Measurements from ENCODE around the gene DDX25. TPM values are rescaled to one million over a fixed set of nuclear protein-coding genes. Genes with fewer than 3 reads are reported as not detected.
"Not testable (repeated sequence)": the region's sequence is repeated elsewhere in the genome, so short reads cannot be mapped to it uniquely, and the experiment has no call there.

Gene DDX25
- total RNA-seq, 1 donor, result not detected

- no peak overlapping the region for H3K4me3 ChIP-seq (ENCODE audit: low read depth, low read length)
- no peak for DNase-seq (ENCODE audit: low read depth)
- TF ChIP-seq CTCF (IDR thresholded peaks at IDR 0.05; ENCODE audit: insufficient read depth, low read depth, low read length), result no peak
These were observed 6.0 kb downstream of the DDX25 start for GRCh38 chr11:125910226-125910849.

GRCh38 chr11:125914601-125915000, 10.3 kb downstream of the DDX25 start:
- not testable (repeated sequence) for H3K4me3 ChIP-seq (ENCODE audit: low read depth, low read length); DNase-seq (ENCODE audit: low read depth)

GRCh38 chr11:125916683-125917347, 12.5 kb downstream of the DDX25 start:
- no peak for DNase-seq (ENCODE audit: low read depth)
- no peak overlapping the region for H3K4me3 ChIP-seq (ENCODE audit: low read depth, low read length)
- TF ChIP-seq CTCF (IDR thresholded peaks at IDR 0.05; ENCODE audit: insufficient read depth, low read depth, low read length), result no peak

GRCh38 chr11:125918140-125918840, 14.0 kb downstream of the DDX25 start:
- no peak overlapping the region for H3K4me3 ChIP-seq (ENCODE audit: low read depth, low read length)
- no peak for TF ChIP-seq CTCF (IDR thresholded peaks at IDR 0.05; ENCODE audit: insufficient read depth, low read depth, low read length)
- DNase-seq (ENCODE audit: low read depth), result no peak

- no peak overlapping the region for H3K4me3 ChIP-seq (ENCODE audit: low read depth, low read length)
- TF ChIP-seq CTCF (IDR thresholded peaks at IDR 0.05; ENCODE audit: insufficient read depth, low read depth, low read length), result no peak
- no peak for DNase-seq (ENCODE audit: low read depth)
These were observed 16.7 kb downstream of the DDX25 start for GRCh38 chr11:125921042-125921441.

GRCh38 chr11:125922156-125922555, 17.8 kb downstream of the DDX25 start:
- no peak for DNase-seq (ENCODE audit: low read depth)
- H3K4me3 ChIP-seq (ENCODE audit: low read depth, low read length), result no peak overlapping the region

More at GRCh38 chr11:125922156-125922555, 17.8 kb downstream of the DDX25 start:
- TF ChIP-seq CTCF (IDR thresholded peaks at IDR 0.05; ENCODE audit: insufficient read depth, low read depth, low read length), result no peak
